ENCODE measurements around the gene HNMT. TPM values are rescaled to one million over a fixed set of nuclear protein-coding genes. Genes with fewer than 3 reads are reported as not detected.
"Not testable (repeated sequence)": the region's sequence is repeated elsewhere in the genome, so short reads cannot be mapped to it uniquely, and the experiment has no call there.

HNMT gene
- total and polyA plus RNA-seq, 2 donors = 44.7 to 179 TPM

DNA sequence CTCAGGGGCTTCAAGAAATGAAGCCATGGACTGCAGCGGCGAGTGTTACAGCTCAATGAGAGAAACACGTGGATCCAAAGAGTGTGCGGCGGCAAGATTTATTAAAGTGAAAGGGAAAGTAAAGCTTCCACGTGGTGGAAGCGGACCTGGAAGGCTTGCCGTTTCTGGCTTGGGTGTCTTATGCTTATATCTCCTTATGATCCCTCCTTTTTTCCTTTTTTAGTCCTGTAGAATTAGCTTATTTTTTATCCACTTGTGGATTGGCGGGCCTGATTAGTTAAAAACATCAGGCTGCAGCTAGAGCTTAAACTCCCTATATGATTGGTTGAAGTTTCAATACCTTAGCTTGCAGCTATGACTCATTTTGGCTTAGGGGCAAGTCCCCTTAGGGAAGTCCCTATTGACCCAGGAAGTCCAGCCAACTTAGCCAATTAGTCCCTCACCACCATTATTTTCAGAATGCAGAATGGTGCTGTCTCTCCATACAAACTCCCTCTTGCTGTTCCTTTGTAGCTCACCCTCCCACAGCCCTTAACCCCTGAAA lies 11.6 kb upstream of the HNMT start:
- Histone ChIP-seq H3K4me1 (ENCODE audit: insufficient read depth) (no peaks in the 10 kb centered on the region), H3K36me3 (ENCODE audit: insufficient read depth) (no peaks in the 10 kb centered on the region), H3K27ac (ENCODE audit: low read depth) (no peak overlapping the region), H3K4me3 (ENCODE audit: low read depth, low read length) (no peak overlapping the region)
- DNase-seq (ENCODE audit: extremely low spot score) = no peak
- WGBS = 92% methylated on average over 9 of the region's 9 CpGs

DNA sequence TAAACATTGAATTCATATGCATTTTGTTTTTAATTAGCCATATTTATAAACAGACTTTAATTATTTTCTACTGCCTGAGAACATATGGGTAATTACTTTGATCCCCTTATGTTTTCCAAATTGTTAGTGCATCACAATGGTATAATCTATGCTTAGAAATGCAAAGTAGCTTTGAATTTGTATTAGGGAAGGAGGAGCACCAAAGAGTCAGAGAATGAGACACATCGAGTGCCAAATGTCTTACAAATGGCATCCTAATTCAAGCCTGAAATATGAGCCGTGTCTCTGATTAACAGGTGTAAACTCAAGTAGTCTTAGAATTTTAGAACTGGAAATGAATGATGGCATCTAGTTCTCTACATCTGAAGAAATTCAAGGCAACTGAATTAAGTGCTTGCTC lies 8.7 kb upstream of the HNMT start:
- Histone ChIP-seq H3K4me3 (ENCODE audit: low read depth, low read length) (no peak overlapping the region), H3K36me3 (ENCODE audit: insufficient read depth) (no peaks in the 10 kb centered on the region), H3K27ac (ENCODE audit: low read depth) (no peak overlapping the region), H3K4me1 (ENCODE audit: insufficient read depth) (no peaks in the 10 kb centered on the region)
- 97% methylated on average over 2 of the region's 2 CpGs for WGBS
- DNase-seq (ENCODE audit: extremely low spot score) = no peak

DNA sequence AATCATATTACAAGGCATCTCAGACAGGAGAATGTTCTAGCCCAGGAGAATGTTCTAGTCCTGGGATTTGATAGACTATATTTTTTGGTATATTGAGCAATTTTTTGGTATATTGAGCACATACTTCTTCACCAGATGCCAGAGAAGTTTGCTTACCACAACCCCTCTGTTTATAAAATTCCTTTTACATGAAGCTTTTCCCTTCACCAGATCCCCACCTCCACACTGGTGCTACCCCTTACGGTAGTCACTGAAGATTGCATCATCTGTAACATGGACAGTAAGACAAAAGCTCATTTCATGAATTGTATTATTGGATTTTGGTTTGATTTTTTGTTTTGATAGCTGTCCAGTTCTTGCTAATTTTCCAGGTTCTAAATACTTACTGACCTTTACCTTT lies 7.2 kb upstream of the HNMT start:
- no peak for DNase-seq (ENCODE audit: extremely low spot score)
- H3K27ac ChIP-seq (ENCODE audit: low read depth) = no peak overlapping the region
- H3K4me3 ChIP-seq (ENCODE audit: low read depth, low read length) = no peak overlapping the region
- H3K4me1 ChIP-seq (ENCODE audit: insufficient read depth) = no peaks in the 10 kb centered on the region
- 77% methylated on average over 1 of the region's 1 CpG for WGBS
- no peaks in the 10 kb centered on the region for H3K36me3 ChIP-seq (ENCODE audit: insufficient read depth)

DNA sequence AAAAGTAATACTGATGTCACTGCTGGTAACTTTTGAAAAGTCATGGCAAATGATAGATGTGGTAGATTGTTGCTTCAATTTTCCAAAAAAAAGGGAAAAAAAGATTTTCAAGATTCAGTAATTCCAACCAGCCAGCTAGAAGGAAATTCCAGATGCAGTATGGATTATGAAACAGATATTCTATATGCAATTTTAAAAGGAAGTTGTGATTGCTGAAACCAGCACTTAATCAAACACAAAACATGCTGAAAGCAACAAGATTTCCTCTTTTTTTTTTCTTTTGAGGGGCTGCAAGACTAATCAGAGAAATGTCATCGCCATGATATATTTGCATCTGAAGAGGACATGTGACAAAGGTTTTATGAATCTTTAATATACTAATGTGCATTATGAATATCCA lies 5.1 kb upstream of the HNMT start:
- H3K27ac ChIP-seq (ENCODE audit: low read depth) = no peak overlapping the region
- peaks cover 2% of the 10 kb centered on the region for H3K4me1 ChIP-seq (ENCODE audit: insufficient read depth)
- H3K4me3 ChIP-seq (ENCODE audit: low read depth, low read length) = no peak overlapping the region
- 93% methylated on average over 1 of the region's 1 CpG for WGBS
- no peak for DNase-seq (ENCODE audit: extremely low spot score)
- H3K36me3 ChIP-seq (ENCODE audit: insufficient read depth) = no peaks in the 10 kb centered on the region

DNA sequence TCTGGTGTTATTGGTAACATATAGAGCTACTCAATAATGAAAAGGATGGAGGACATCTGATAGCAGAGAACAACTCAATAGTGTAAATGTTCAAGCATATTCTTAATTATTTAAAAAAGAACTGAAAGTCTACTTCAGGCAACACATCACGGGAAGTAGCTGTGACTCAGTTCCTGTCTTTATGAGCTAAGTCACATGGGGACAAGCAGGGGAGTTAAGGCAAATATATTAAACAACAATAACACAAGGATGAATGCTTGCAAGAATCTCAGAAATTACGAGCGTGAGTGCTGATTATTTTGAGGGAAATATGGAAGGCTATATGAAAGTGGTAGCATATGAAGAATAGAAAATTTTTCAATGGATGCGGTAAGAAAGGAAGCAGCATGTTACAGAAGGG lies 4.0 kb upstream of the HNMT start:
- no peaks in the 10 kb centered on the region for H3K36me3 ChIP-seq (ENCODE audit: insufficient read depth)
- WGBS = 92% methylated on average over 4 of the region's 4 CpGs
- H3K4me1 ChIP-seq (ENCODE audit: insufficient read depth) = peaks cover 2% of the 10 kb centered on the region
- DNase-seq (ENCODE audit: extremely low spot score) = no peak
- no peak overlapping the region for H3K4me3 ChIP-seq (ENCODE audit: low read depth, low read length)
- no peak overlapping the region for H3K27ac ChIP-seq (ENCODE audit: low read depth)

DNA sequence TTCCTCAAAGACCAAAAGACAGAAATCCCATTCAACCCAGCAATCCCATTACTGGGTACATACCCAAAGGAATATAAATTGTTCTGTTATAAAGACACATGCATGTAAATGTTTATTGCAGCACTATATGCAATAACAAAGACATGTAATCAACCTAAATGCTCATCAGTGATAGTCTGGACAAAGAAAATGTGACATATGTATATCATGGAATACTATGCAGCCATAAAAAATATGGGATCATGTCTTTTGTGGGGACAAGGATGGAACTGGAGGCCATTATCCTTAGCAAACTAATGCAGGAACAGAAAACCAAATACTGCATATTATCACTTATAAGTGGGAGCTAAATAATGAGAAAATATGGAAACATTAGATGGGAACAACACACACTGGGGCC lies 2.7 kb upstream of the HNMT start:
- Histone ChIP-seq H3K36me3 (ENCODE audit: insufficient read depth) (no peaks in the 10 kb centered on the region), H3K4me3 (ENCODE audit: low read depth, low read length) (no peak overlapping the region), H3K27ac (ENCODE audit: low read depth) (no peak overlapping the region), H3K4me1 (ENCODE audit: insufficient read depth) (peaks cover 2% of the 10 kb centered on the region)
- DNase-seq (ENCODE audit: extremely low spot score) = no peak

DNA sequence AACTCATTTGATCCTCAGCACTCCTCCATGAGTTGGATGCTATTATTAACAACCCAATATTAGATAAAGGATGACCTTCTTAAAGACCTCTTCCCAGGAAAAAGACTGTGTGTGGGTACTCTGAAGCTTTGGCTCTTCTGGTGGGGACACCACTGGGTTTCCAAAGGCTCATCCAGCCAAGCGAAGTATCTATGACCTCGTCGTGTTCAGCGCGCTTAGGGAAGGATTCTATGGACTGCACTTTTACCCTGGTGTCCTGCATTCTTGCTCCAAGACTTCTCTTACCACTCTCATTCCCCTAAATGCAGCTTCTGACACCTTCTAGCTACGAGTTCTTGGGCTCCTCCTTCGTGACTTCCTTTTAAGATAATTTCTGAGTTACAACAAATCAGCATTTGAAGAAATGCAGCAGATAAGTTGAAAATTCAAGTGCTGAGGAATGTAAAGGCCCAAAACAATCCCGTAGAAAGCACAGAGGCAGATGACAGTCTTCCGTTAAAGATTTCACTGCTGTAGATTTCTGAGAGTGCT lies 673 bp upstream of the HNMT start:
- 59% methylated on average over 9 of the region's 9 CpGs for WGBS
- Histone ChIP-seq H3K36me3 (ENCODE audit: insufficient read depth) (no peaks in the 10 kb centered on the region), H3K4me3 (ENCODE audit: low read depth, low read length) (peak overlapping the region; percentile 47), H3K4me1 (ENCODE audit: insufficient read depth) (peaks cover 2% of the 10 kb centered on the region), H3K27ac (ENCODE audit: low read depth) (peak overlapping the region; percentile 94)
- no peak for DNase-seq (ENCODE audit: extremely low spot score)

DNA sequence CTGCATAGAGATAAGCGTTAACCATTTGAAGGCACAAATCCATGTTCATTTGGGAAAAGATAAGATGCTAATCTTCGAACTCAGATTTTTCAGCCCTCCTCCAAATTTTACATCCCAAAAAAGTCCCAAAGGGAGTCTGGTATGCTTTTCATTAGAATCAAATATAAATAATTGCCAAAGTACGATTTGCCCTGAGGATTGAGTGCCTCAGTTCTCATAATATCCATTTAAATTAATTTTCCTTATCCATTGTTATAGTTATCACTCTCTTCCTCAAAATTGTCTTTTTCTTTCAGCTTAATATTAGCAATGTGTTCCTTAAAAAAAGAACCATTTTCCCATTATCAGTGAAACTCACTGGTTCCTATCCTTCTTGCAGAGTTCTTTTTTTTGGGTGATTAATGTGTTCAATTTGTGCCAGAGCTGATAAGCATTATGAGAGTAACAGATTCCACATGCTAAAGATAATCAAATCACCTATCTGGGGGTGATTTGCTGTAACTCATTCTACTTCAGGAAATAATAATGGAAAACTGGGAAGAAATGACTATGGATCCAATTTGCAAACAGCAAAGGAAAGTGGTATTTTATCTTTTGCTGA lies 686 bp downstream of the HNMT start:
- peak; percentile 45 for DNase-seq (ENCODE audit: extremely low spot score)
- 23% methylated on average over 3 of the region's 3 CpGs for WGBS
- Histone ChIP-seq H3K4me3 (ENCODE audit: low read depth, low read length) (peak overlapping the region; percentile 47), H3K4me1 (ENCODE audit: insufficient read depth) (peaks cover 2% of the 10 kb centered on the region), H3K36me3 (ENCODE audit: insufficient read depth) (no peaks in the 10 kb centered on the region), H3K27ac (ENCODE audit: low read depth) (peak overlapping the region; percentile 88)

DNA sequence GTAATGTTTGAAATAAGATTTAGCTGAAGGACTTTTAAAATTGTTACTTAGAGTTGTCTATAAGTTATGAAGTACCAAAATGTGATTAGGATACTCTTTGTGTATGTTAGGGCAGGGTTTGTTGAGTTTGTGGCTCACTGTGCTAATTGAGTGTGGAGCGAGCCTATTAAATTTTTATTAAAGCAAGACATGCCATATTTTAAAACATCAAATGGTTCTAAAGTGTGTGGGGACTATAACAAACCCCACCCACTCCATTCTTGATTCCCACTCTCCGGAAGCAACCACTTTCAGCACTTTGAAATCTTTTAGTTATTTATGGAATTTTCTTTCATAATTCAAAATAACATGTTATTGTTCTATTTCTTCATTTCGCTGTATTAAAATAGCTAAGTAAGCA lies 1.8 kb downstream of the HNMT start:
- Histone ChIP-seq H3K4me1 (ENCODE audit: insufficient read depth) (peaks cover 2% of the 10 kb centered on the region), H3K36me3 (ENCODE audit: insufficient read depth) (no peaks in the 10 kb centered on the region), H3K4me3 (ENCODE audit: low read depth, low read length) (no peak overlapping the region), H3K27ac (ENCODE audit: low read depth) (no peak overlapping the region)
- 64% methylated on average over 3 of the region's 3 CpGs for WGBS
- DNase-seq (ENCODE audit: extremely low spot score) = no peak

DNA sequence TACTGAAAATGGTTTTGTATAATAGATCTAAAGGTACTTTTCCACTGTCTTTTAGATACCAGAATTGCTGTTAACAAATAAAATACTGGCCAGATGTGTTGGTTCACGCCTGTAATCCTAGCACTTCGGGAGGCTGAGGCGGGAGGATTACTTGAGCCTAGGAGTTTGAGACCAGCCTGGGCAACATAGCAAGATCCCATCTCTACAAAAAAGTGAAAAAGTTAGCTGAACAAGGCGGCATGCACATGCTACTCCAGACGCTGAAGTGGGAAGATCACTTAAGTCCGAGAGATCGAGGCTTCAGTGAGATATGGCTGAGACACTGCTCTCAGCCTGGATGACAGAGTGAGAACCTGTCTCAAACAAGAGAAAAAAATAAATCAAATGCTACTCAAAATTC lies 2.8 kb downstream of the HNMT start:
- WGBS = 97% methylated on average over 7 of the region's 7 CpGs
- no peak overlapping the region for H3K4me3 ChIP-seq (ENCODE audit: low read depth, low read length)
- no peak overlapping the region for H3K27ac ChIP-seq (ENCODE audit: low read depth)
- H3K36me3 ChIP-seq (ENCODE audit: insufficient read depth) = no peaks in the 10 kb centered on the region
- DNase-seq (ENCODE audit: extremely low spot score) = no peak
- peaks cover 2% of the 10 kb centered on the region for H3K4me1 ChIP-seq (ENCODE audit: insufficient read depth)

DNA sequence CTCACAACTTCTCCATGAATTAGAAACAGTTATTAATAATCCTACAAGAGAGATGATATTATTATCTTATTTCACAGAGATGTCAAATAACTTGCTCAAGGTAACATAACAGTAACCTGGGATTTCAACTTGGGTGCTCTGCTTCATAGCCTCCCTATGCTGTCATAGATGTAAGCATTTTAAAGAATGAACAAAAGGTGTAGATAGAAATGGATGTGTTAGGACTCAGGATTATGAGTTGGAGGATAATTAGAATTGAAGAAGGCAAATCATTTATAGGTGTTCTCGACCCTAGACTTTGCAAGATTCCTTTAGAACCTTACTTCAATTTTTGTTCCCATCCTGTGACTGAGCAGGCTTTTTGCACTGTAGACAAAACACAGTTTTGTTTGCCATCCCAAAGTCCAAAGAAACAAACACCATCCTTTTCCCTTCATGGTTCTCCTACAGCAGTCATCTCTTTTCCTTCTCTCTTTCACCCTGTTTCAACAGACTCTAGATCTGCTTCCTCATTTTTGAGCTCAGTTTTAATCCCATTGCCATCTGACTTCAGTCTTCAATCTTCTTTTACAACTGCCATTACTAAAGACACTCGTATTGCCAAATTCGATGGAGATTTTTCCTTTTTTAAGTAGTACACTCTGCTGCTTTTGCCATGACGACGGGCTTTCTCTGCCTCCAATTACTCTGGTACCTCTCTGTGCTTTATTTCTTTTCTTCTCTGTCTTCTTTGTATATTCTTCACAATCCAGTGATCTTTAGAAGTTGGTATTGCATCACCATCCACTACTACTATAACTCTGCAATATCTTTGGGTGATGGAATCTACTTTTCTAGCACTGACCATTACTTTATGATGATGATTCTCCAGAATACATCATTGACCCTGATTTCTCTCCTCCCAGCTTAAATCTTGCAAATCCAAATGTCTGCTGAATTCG lies 4.5 kb downstream of the HNMT start:
- WGBS = 74% methylated on average over 6 of the region's 6 CpGs
- H3K4me3 ChIP-seq (ENCODE audit: low read depth, low read length) = no peak overlapping the region
- no peak overlapping the region for H3K27ac ChIP-seq (ENCODE audit: low read depth)
- DNase-seq (ENCODE audit: extremely low spot score) = no peak
- no peaks in the 10 kb centered on the region for H3K4me1 ChIP-seq (ENCODE audit: insufficient read depth)
- H3K36me3 ChIP-seq (ENCODE audit: insufficient read depth) = no peaks in the 10 kb centered on the region

DNA sequence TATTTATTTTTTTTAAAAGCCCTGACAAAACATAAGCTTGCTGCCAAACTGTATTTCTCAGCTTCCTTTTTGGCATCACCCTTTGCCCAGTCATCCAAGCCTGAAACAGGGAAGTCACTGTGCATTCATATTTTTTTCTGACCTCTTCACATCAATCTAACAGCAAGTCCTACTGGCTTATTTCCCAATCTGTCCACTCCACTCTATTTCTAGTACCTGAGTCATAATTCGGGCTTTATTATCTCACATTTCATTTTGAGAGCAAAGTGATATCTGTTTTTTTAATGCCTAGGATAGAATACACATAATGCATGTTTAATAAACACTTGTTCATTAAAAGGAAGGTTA lies 5.1 kb downstream of the HNMT start:
- Histone ChIP-seq H3K4me3 (ENCODE audit: low read depth, low read length) (no peak overlapping the region), H3K36me3 (ENCODE audit: insufficient read depth) (no peaks in the 10 kb centered on the region), H3K4me1 (ENCODE audit: insufficient read depth) (no peaks in the 10 kb centered on the region), H3K27ac (ENCODE audit: low read depth) (no peak overlapping the region)
- WGBS = 22% methylated on average over 1 of the region's 1 CpG
- DNase-seq (ENCODE audit: extremely low spot score) = no peak

DNA sequence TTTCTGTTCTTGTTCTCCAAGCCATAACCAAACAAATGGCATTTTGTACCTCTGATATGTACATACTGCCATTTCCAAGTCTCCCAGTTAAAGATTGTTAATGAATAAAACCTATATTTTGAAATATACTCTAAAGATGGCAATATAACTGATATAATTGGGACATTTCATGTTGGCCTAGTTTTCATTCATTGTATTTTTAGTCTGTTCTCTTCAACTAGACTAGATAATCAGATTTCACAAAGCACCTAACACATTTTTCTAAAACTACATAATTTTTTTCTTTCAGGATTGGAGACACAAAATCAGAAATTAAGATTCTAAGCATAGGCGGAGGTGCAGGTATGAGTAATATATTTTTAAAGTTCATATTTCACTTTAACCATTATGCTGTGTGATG lies 5.6 kb downstream of the HNMT start:
- H3K27ac ChIP-seq (ENCODE audit: low read depth) = no peak overlapping the region
- 99% methylated on average over 1 of the region's 1 CpG for WGBS
- no peaks in the 10 kb centered on the region for H3K36me3 ChIP-seq (ENCODE audit: insufficient read depth)
- no peaks in the 10 kb centered on the region for H3K4me1 ChIP-seq (ENCODE audit: insufficient read depth)
- H3K4me3 ChIP-seq (ENCODE audit: low read depth, low read length) = no peak overlapping the region
- DNase-seq (ENCODE audit: extremely low spot score) = no peak

DNA sequence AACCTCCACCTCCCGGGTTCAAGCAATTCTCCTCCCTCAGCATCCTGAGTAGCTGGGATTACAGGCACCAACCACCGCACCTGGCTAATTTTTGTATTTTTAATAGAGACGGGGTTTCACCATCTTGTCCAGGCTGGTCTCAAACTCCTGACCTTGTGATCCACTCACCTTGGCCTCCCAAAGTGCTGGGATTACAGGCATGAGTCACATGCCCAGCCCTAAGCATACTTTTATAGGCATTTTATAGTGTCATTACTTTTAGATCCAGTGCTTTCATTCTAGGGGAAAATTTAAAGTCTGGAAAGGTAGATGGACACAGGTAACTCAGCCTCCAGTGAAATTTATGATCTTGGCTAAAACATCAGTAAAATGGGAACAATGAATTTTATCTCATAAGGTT lies 7.0 kb downstream of the HNMT start:
- H3K4me1 ChIP-seq (ENCODE audit: insufficient read depth); H3K27ac ChIP-seq (ENCODE audit: low read depth); H3K4me3 ChIP-seq (ENCODE audit: low read depth, low read length); H3K36me3 ChIP-seq (ENCODE audit: insufficient read depth); DNase-seq (ENCODE audit: extremely low spot score): not testable (repeated sequence)
- WGBS = 97% methylated on average over 3 of the region's 3 CpGs
